Colonic mucosa (tissue), 4 donors: ENCODE measurements around the gene CDH12. TPM values are rescaled to one million over a fixed set of nuclear protein-coding genes. Genes with fewer than 3 reads are reported as not detected.

ENCODE experiments used
- DNase-seq: peaks from one replicate; pipeline ENCODE4 v3.0.0-alpha.2; 2020
- H3K27ac ChIP-seq: fragments of 200-600 bp; one replicate; pipeline ENCODE4 v1.8.0; 2021
- H3K27me3 ChIP-seq: fragments of 200-600 bp; one replicate; pipeline ENCODE4 v1.8.0; 2021
- H3K36me3 ChIP-seq: fragments of 200-600 bp; one replicate; pipeline ENCODE4 v1.8.0; 2021
- H3K4me1 ChIP-seq: fragments of 200-600 bp; one replicate; pipeline ENCODE4 v1.8.0; 2021; ENCODE audit warnings: mild to moderate bottlenecking
- H3K4me3 ChIP-seq: fragments of 200-600 bp; one replicate; pipeline ENCODE4 v1.8.0; 2021
- H3K9ac ChIP-seq, 2 donors: one replicate each; pipeline ENCODE4 v1.7.0; 2013; ENCODE audit warnings: control low read depth in 2 of 2, low read depth in 2 of 2, low read length in 2 of 2
- H3K9me3 ChIP-seq: fragments of 200-600 bp; one replicate; pipeline ENCODE4 v1.8.0; 2021
- intact Hi-C: fragments of 100-400 bp; cut with DNase I; formaldehyde crosslinking; loops from one replicate; pipeline ENCODE4 v1.14.1; 2022
- total RNA-seq, 2 donors: library from RNA; stranded (reverse); fragmentation: NEBNext Ultra II Directional in 1 of 2; extraction: Animal tissue kit (Norgen Biotek cat#: 25700) in 1 of 2; gene quantifications; one replicate each; pipeline ENCODE4 v1.2.1, GENCODE V29; 2021
- TF ChIP-seq, protein P1 (sequence below): fragments of 200-600 bp; IDR thresholded peaks from one replicate; pipeline ENCODE4 v1.8.0; 2022; ENCODE audit warnings: antibody characterized with exemption, mild to moderate bottlenecking
- donor health status: healthy.
- donor health status: DM: no; HTN: no; CAD: no.
- donor health status: DM: no; HTN: no; CAD: no.

The CDH12 gene
- total RNA-seq, 2 donors from 2014 or later: not detected

- H3K36me3 ChIP-seq: no peaks in the 10 kb centered on the region
- H3K9me3 ChIP-seq: no peaks in the 10 kb centered on the region
- no peaks in the 10 kb centered on the region for H3K27me3 ChIP-seq
- H3K4me3 ChIP-seq: no peak overlapping the region
- no peak for DNase-seq
- no peaks in the 10 kb centered on the region for H3K4me1 ChIP-seq
- no peak overlapping the region for H3K9ac ChIP-seq
- H3K27ac ChIP-seq: no peak overlapping the region
- TF ChIP-seq, protein P1, sequence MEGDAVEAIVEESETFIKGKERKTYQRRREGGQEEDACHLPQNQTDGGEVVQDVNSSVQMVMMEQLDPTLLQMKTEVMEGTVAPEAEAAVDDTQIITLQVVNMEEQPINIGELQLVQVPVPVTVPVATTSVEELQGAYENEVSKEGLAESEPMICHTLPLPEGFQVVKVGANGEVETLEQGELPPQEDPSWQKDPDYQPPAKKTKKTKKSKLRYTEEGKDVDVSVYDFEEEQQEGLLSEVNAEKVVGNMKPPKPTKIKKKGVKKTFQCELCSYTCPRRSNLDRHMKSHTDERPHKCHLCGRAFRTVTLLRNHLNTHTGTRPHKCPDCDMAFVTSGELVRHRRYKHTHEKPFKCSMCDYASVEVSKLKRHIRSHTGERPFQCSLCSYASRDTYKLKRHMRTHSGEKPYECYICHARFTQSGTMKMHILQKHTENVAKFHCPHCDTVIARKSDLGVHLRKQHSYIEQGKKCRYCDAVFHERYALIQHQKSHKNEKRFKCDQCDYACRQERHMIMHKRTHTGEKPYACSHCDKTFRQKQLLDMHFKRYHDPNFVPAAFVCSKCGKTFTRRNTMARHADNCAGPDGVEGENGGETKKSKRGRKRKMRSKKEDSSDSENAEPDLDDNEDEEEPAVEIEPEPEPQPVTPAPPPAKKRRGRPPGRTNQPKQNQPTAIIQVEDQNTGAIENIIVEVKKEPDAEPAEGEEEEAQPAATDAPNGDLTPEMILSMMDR: no peak
- intact Hi-C loops: no loop called here
Observed at GRCh38 chr5:22488427-22488826, 364.7 kb downstream of the CDH12 start.

- TF ChIP-seq, protein P1: no peak
- no peak overlapping the region for H3K4me3 ChIP-seq
- H3K27me3 ChIP-seq: no peaks in the 10 kb centered on the region
- H3K27ac ChIP-seq: no peak overlapping the region
- H3K36me3 ChIP-seq: no peaks in the 10 kb centered on the region
- H3K9ac ChIP-seq: no peak overlapping the region
- no peaks in the 10 kb centered on the region for H3K9me3 ChIP-seq
- intact Hi-C loops: no loop called here
- no peak for DNase-seq
- no peaks in the 10 kb centered on the region for H3K4me1 ChIP-seq
Observed at GRCh38 chr5:22480305-22480704, 372.8 kb downstream of the CDH12 start.

DNA sequence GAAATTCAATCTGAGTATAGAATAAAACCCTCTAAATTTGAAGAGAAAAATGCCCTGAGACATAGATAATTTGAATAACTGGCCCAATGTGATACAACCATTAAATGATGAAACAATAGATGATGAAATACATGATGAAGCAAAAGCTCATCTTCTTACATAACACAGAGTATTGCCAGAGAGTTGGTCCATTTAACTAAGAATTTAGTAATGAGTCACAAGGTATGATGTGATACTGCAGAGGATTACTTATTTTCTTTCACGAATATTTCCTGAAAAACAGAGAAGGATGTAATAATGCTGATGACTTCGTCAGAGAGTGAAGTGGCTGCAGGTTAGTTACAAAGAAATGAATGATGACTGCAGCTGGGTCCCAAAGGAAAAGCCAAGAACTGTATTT is 379.3 kb downstream of the CDH12 start:
- intact Hi-C loops: no loop called here
- Histone ChIP-seq H3K9ac (no peak overlapping the region), H3K27me3 (no peaks in the 10 kb centered on the region), H3K27ac (no peak overlapping the region), H3K9me3 (no peaks in the 10 kb centered on the region), H3K36me3 (no peaks in the 10 kb centered on the region), H3K4me1 (no peaks in the 10 kb centered on the region), H3K4me3 (no peak overlapping the region)
- TF ChIP-seq, protein P1: no peak
- no peak for DNase-seq

- Histone ChIP-seq H3K4me1 (no peaks in the 10 kb centered on the region), H3K4me3 (no peak overlapping the region), H3K27ac (no peak overlapping the region), H3K9me3 (no peaks in the 10 kb centered on the region), H3K9ac (no peak overlapping the region), H3K36me3 (no peaks in the 10 kb centered on the region), H3K27me3 (no peaks in the 10 kb centered on the region)
- no peak for DNase-seq
- intact Hi-C loops: no loop called here
- TF ChIP-seq, protein P1: no peak
Observed at GRCh38 chr5:22471154-22471553, 382.0 kb downstream of the CDH12 start.

DNA sequence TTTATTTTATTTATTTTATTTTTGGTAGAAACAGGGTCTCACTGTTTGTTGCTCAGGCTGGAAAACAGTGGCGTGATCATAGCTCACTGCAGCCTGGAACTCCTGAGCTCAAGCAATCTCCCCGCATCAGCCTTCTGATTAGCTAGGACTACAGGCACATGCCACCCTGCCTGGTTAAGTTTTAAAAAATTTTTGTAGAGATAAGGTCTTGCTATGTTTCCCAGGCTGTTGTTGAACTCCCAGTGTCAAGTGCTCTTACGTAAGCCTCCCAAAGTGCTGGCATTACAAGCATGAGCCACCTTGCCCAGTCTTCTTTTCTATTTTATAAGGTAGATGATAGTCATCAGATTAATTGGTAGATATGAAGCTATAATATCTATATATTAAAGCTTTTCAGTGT is 382.7 kb downstream of the CDH12 start:
- no peak for DNase-seq
- no peaks in the 10 kb centered on the region for H3K4me1 ChIP-seq
- H3K9me3 ChIP-seq: no peaks in the 10 kb centered on the region
- no peak overlapping the region for H3K27ac ChIP-seq
- no peaks in the 10 kb centered on the region for H3K27me3 ChIP-seq
- H3K36me3 ChIP-seq: no peaks in the 10 kb centered on the region
- intact Hi-C loops: no loop called here
- H3K4me3 ChIP-seq: no peak overlapping the region
- TF ChIP-seq, protein P1: no peak
- no peak overlapping the region for H3K9ac ChIP-seq

DNA sequence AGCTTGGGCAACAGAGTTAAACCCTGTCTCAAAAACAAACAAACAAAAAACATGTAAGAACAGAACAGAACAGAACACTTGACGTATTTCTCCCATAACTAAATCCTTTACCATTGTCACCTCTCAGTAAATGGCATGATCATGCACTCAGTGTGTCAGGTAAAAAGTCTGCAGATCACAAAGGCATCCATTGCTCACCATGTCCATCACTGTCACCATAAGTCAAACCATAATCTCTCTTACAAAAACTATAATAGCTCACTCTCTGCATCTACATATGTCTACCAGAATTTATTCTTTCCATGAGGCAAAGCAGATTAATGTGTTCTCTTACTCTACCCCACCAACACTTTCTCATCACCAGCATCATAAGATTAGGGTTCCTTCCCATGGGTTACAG is 387.5 kb downstream of the CDH12 start:
- no peak for DNase-seq
- H3K4me3 ChIP-seq: no peak overlapping the region
- no peak overlapping the region for H3K9ac ChIP-seq
- no peak overlapping the region for H3K27ac ChIP-seq
- no peaks in the 10 kb centered on the region for H3K4me1 ChIP-seq
- H3K36me3 ChIP-seq: no peaks in the 10 kb centered on the region
- no peaks in the 10 kb centered on the region for H3K9me3 ChIP-seq
- H3K27me3 ChIP-seq: no peaks in the 10 kb centered on the region
- TF ChIP-seq, protein P1: no peak
- intact Hi-C loops: no loop called here
